ENCODE data around the gene TFAP2A.

DNA sequence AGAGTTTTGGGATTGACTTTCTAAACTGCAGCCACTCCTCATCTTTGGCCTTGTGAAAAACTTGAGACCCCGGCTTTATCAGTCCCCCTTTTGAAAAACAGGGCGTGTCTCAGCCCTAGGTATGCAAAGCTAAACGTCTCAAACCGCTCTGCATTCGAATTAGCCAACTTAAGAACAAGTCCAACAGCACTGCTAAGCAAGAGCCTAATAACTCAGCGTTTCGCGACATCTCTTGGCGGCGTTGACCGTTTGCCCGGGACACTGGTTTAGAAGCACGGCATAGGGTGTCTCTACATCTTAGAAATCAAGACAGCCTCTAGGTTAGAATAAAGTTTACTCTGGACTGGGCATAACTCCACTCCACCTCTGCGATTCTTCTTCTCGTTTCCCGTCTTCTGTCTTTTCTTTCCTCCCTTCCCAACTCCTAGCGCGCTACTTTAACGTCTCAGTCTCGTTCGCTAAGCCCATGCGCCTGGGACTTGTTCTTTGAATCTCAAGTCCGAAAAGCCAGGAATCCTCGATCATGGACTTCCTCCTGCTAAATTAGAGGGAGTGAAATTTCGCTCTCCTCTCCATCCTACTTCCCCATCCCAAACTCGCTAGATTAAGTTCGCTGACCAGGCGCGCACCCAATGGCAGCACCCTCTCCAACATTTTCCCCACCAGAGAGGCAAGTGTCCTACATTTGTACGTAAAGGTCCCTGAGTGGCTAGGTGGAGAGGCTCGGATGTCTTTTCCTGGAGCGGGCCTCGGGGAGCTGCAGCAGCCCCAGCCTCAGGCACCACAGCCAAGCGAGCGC is 10.5 kb upstream of the TFAP2A start:
- TF ChIP-seq, protein P1, sequence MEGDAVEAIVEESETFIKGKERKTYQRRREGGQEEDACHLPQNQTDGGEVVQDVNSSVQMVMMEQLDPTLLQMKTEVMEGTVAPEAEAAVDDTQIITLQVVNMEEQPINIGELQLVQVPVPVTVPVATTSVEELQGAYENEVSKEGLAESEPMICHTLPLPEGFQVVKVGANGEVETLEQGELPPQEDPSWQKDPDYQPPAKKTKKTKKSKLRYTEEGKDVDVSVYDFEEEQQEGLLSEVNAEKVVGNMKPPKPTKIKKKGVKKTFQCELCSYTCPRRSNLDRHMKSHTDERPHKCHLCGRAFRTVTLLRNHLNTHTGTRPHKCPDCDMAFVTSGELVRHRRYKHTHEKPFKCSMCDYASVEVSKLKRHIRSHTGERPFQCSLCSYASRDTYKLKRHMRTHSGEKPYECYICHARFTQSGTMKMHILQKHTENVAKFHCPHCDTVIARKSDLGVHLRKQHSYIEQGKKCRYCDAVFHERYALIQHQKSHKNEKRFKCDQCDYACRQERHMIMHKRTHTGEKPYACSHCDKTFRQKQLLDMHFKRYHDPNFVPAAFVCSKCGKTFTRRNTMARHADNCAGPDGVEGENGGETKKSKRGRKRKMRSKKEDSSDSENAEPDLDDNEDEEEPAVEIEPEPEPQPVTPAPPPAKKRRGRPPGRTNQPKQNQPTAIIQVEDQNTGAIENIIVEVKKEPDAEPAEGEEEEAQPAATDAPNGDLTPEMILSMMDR (IDR thresholded peaks at IDR 0.05) = no peak
- TF ChIP-seq, protein P2, sequence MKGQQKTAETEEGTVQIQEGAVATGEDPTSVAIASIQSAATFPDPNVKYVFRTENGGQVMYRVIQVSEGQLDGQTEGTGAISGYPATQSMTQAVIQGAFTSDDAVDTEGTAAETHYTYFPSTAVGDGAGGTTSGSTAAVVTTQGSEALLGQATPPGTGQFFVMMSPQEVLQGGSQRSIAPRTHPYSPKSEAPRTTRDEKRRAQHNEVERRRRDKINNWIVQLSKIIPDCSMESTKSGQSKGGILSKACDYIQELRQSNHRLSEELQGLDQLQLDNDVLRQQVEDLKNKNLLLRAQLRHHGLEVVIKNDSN (CRISPR knock-in tag; IDR thresholded peaks at IDR 0.05) = no peak
- no peak for TF ChIP-seq KAT7 (CRISPR knock-in tag; IDR thresholded peaks at IDR 0.05; ENCODE audit: borderline replicate concordance)
- no peak for TF ChIP-seq NFYB (CRISPR knock-in tag; conservative IDR thresholded peaks at IDR 0.05; ENCODE audit: low read depth)

All from WTC11 (cell line).